HCT116 (cell line): Measurements from ENCODE around the gene ADAM30. TPM values are rescaled to one million over a fixed set of nuclear protein-coding genes. Genes with fewer than 3 reads are reported as not detected.

Source experiments
- ATAC-seq: fragments of 200-7000 bp; cut with Tn5 transposase; 2 replicates; pipeline ENCODE4 v1.9.1; 2020; ENCODE audit warnings: mild to moderate bottlenecking, moderate library complexity
- BruUV-seq: library from RNA; stranded (reverse); fragments of 400-500 nt; replicated peaks from 2 replicates; lab custom pipeline; 2021; lab: Mats Ljungman, UMichigan
- CTCF ChIA-PET: fragments of 300-600 bp; sonication (Branson Sonifier 250); formaldehyde crosslinking; loops from one replicate; lab custom pipeline; 2021; ENCODE audit warnings: antibody characterized with exemption; lab: Charles Lee
- POLR2A ChIA-PET: fragments of 300-600, 350-600 bp; sonication (Branson Sonifier 250); formaldehyde crosslinking; loops from one replicate; lab custom pipeline; 2021; ENCODE audit warnings: antibody characterized with exemption; lab: Charles Lee
- RAD21 ChIA-PET, 2 experiments: fragments of 300-600 bp; sonication (Branson Sonifier 250); formaldehyde crosslinking; loops; one replicate each; lab custom pipeline; 2023; ENCODE audit warnings: low total read pairs in 2 of 2; ENCODE audit not compliant: uncharacterized antibody in 2 of 2, unreplicated experiment in 2 of 2, low non-redundant PET in 1 of 2; lab: Charles Lee
- DNase-seq: peaks from one replicate; pipeline ENCODE4 v3.0.0-alpha.2; 2010; ENCODE audit warnings: low read depth, low spot score
- H2AFZ ChIP-seq: fragments of 200-600 bp; shearing (Covaris generic), sonication (generic); 2 replicates; pipeline ENCODE4 v1.6.1; 2017; ENCODE audit warnings: low read depth, mixed run types, mixed read lengths, antibody characterized with exemption, low read length; ENCODE audit not compliant: poor library complexity, severe bottlenecking
- H3K27ac ChIP-seq: 2 replicates; pipeline ENCODE4 v1.5.1; 2012; ENCODE audit warnings: low read depth, low read length
- H3K27me3 ChIP-seq: fragments of 200-600 bp; sonication (generic); 2 replicates; pipeline ENCODE4 v1.6.1; 2016; ENCODE audit warnings: mixed run types, low read length, mixed read lengths; ENCODE audit not compliant: insufficient read depth
- H3K36me3 ChIP-seq, 2 experiments: fragments of 200-500 bp in 1 of 2; fragments of 200-600 bp in 1 of 2; sonication (Bioruptor generic) in 1 of 2; sonication (generic) in 1 of 2; 2 replicates each; pipeline versions ENCODE4 v1.5.1 to v1.6.1; 2014 to 2016; ENCODE audit warnings: low read length in 2 of 2, inconsistent platforms in 1 of 2, mixed read lengths in 1 of 2, mixed run types in 1 of 2; ENCODE audit not compliant: insufficient read depth in 2 of 2, control insufficient read depth in 1 of 2
- H3K4me1 ChIP-seq, 2 experiments: fragments of 200-600 bp in 1 of 2; sonication (generic) in 1 of 2; 2 replicates each; pipeline versions ENCODE4 v1.5.1 to v1.6.1; 2012 to 2017; ENCODE audit warnings: low read length in 2 of 2, inconsistent platforms in 1 of 2, mild to moderate bottlenecking in 1 of 2, mixed read lengths in 1 of 2, mixed run types in 1 of 2, moderate library complexity in 1 of 2; ENCODE audit not compliant: insufficient read depth in 2 of 2, control insufficient read depth in 1 of 2
- H3K4me2 ChIP-seq: fragments of 200-600 bp; sonication (generic); 2 replicates; pipeline ENCODE4 v1.6.1; 2017; ENCODE audit warnings: mixed run types, low read length, mixed read lengths
- H3K4me3 ChIP-seq, 2 experiments: fragments of 200-600 bp in 1 of 2; sonication (generic) in 1 of 2; replicated peaks in 1 of 2; 2 replicates each; pipeline ENCODE4 v1.5.1; 2011 to 2016; ENCODE audit warnings: low read length in 2 of 2, control low read depth in 1 of 2, low read depth in 1 of 2, mild to moderate bottlenecking in 1 of 2, mixed read lengths in 1 of 2, mixed run types in 1 of 2
- H3K79me2 ChIP-seq: fragments of 200-600 bp; sonication (generic); 2 replicates; pipeline ENCODE4 v1.6.1; 2017; ENCODE audit warnings: mild to moderate bottlenecking, mixed run types, low read length, moderate library complexity, mixed read lengths; ENCODE audit not compliant: insufficient read depth
- H3K9ac ChIP-seq: fragments of 200-600 bp; sonication (generic); 2 replicates; pipeline ENCODE4 v1.6.1; 2016; ENCODE audit warnings: low read length, mixed read lengths
- H3K9me2 ChIP-seq: fragments of 200-600 bp; sonication (generic), shearing (Covaris generic); 2 replicates; pipeline ENCODE4 v1.6.1; 2017; ENCODE audit warnings: mixed run types, mild to moderate bottlenecking, moderate library complexity; ENCODE audit not compliant: insufficient read depth
- H3K9me3 ChIP-seq, 2 experiments: fragments of 200-500 bp in 1 of 2; fragments of 200-600 bp in 1 of 2; sonication (Bioruptor generic) in 1 of 2; sonication (generic) in 1 of 2; 2 replicates each; pipeline ENCODE4 v1.6.1; 2014 to 2017; ENCODE audit warnings: low read length in 2 of 2, mixed read lengths in 2 of 2, inconsistent platforms in 1 of 2, low read depth in 1 of 2, mild to moderate bottlenecking in 1 of 2, mixed run types in 1 of 2, moderate library complexity in 1 of 2; ENCODE audit not compliant: control insufficient read depth in 1 of 2, insufficient read depth in 1 of 2
- H4K20me1 ChIP-seq: fragments of 200-600 bp; sonication (generic), shearing (Covaris generic); 2 replicates; pipeline ENCODE4 v1.6.1; 2017; ENCODE audit warnings: mixed run types, mild to moderate bottlenecking, moderate library complexity; ENCODE audit not compliant: insufficient read depth
- CBX3 ChIP-seq: IDR thresholded peaks from 2 replicates; pipeline ENCODE4 v1.6.1; 2012; ENCODE audit warnings: low read depth
- CEBPB ChIP-seq: IDR thresholded peaks from 2 replicates; pipeline ENCODE4 v1.6.1; 2012; ENCODE audit warnings: low read depth
- EZH2phosphoT487 ChIP-seq: fragments of 200-600 bp; IDR thresholded peaks from 2 replicates; pipeline ENCODE4 v1.6.1; 2018; ENCODE audit warnings: antibody characterized with exemption, borderline replicate concordance
- FOSL1 ChIP-seq: IDR thresholded peaks from 2 replicates; pipeline ENCODE4 v1.6.1; 2012; ENCODE audit warnings: low read depth
- POLR2A ChIP-seq: IDR thresholded peaks from 2 replicates; pipeline ENCODE4 v1.7.0; 2011; ENCODE audit warnings: borderline replicate concordance; ENCODE audit not compliant: insufficient read depth, insufficient read length; ENCODE audit errors: extremely low read depth
- RAD21 ChIP-seq: IDR thresholded peaks from 2 replicates; pipeline ENCODE4 v1.6.1; 2012; ENCODE audit warnings: low read depth, mild to moderate bottlenecking
- SIN3A ChIP-seq: IDR thresholded peaks from 2 replicates; pipeline ENCODE4 v1.6.1; 2012; ENCODE audit warnings: low read depth
- SP1 ChIP-seq: IDR thresholded peaks from 2 replicates; pipeline ENCODE4 v1.6.1; 2012; ENCODE audit warnings: low read depth
- TCF7L2 ChIP-seq: IDR thresholded peaks from 2 replicates; pipeline ENCODE4 v1.7.0; 2011; ENCODE audit warnings: borderline replicate concordance, inconsistent platforms; ENCODE audit not compliant: insufficient read depth, insufficient read length; ENCODE audit errors: extremely low read depth
- YY1 ChIP-seq: IDR thresholded peaks from 2 replicates; pipeline ENCODE4 v1.6.1; 2011; ENCODE audit warnings: low read length, low read depth, moderate library complexity, mild to moderate bottlenecking; ENCODE audit not compliant: insufficient replicate concordance; ENCODE audit errors: extremely low read depth
- ZFX ChIP-seq: fragments of 450-650 bp; IDR thresholded peaks from 2 replicates; pipeline ENCODE4 v1.6.1; 2017
- intact Hi-C: fragments of 100-400 bp; cut with micrococcal nuclease; formaldehyde crosslinking; loops from 2 replicates; pipeline ENCODE4 v1.10.0; 2022
- total RNA-seq: library from RNA; stranded (reverse); gene quantifications from one replicate; pipeline ENCODE4 v1.2.1, GENCODE V29; 2021; ENCODE audit not compliant: unreplicated experiment
- TF ChIP-seq, protein P1 (sequence below): IDR thresholded peaks from 2 replicates; pipeline ENCODE4 v1.6.1; 2011; ENCODE audit warnings: mild to moderate bottlenecking, low read length, moderate library complexity; ENCODE audit not compliant: insufficient replicate concordance; ENCODE audit errors: extremely low read depth
- TF ChIP-seq, protein P2 (sequence below): IDR thresholded peaks from 2 replicates; pipeline ENCODE4 v1.6.1; 2012
- TF ChIP-seq, protein P3 (sequence below), 3 experiments: fragments of 200-600 bp in 1 of 3; sonication (generic) in 1 of 3; IDR thresholded peaks in 2 of 3; conservative IDR thresholded peaks in 1 of 3; 2 replicates each; pipeline ENCODE4 v1.5.1; 2012 to 2017; ENCODE audit warnings: low read depth in 2 of 3, low read length in 2 of 3, antibody characterized with exemption in 1 of 3, borderline replicate concordance in 1 of 3, control low read depth in 1 of 3, mild to moderate bottlenecking in 1 of 3, mixed read lengths in 1 of 3, mixed run types in 1 of 3, moderate library complexity in 1 of 3; ENCODE audit not compliant: insufficient read depth in 1 of 3

Gene ADAM30
- total RNA-seq, 1 experiment from 2014 or later: not detected

DNA sequence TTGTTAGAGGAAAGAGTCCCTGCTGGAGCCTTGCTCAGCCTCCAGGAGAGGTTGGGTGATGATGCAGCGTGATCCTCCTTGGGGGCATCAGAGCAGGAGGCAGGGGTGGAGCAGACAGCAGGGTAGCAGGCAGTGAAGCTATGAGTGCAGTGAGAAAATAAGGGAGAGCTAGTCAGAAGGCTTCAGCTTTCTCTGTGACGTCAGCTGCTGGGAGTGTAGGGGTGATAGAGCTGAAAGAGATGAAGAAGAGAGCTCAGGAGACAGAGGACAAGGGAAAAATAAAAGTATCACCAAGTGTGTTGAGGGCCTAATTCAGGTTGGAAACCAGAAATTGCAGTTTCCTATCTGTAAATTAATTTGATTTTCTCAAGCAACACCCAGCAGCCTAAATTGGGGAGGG, 2.2 kb upstream of the ADAM30 start (continued):
- TF ChIP-seq, protein P1, sequence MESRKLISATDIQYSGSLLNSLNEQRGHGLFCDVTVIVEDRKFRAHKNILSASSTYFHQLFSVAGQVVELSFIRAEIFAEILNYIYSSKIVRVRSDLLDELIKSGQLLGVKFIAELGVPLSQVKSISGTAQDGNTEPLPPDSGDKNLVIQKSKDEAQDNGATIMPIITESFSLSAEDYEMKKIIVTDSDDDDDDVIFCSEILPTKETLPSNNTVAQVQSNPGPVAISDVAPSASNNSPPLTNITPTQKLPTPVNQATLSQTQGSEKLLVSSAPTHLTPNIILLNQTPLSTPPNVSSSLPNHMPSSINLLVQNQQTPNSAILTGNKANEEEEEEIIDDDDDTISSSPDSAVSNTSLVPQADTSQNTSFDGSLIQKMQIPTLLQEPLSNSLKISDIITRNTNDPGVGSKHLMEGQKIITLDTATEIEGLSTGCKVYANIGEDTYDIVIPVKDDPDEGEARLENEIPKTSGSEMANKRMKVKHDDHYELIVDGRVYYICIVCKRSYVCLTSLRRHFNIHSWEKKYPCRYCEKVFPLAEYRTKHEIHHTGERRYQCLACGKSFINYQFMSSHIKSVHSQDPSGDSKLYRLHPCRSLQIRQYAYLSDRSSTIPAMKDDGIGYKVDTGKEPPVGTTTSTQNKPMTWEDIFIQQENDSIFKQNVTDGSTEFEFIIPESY: no peak
- TF ChIP-seq SP1 (no peak), SIN3A (no peak), EZH2phosphoT487 (no peak), CBX3 (no peak), RAD21 (no peak), CEBPB (no peak), POLR2A (no peak), YY1 (no peak), FOSL1 (no peak)
- TF ChIP-seq, protein P2, sequence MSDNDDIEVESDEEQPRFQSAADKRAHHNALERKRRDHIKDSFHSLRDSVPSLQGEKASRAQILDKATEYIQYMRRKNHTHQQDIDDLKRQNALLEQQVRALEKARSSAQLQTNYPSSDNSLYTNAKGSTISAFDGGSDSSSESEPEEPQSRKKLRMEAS: no peak

DNA sequence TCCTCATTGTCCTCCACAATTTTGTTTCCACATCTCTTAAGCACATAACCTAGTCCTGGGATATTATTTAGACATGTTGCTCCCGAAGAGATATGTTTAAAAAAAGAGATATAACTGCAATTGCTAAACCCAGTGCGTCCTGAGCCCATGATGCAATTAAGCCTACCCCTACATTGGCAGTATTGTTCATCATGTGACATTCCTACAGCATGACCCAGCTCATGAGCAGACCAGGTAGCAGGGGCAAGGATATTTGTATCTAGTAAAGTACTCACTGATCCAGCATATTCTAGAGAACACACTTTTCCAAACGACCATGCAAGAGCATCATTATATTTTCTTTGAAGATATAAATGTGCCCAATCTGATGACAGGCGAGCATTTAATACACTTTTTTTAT, 1.2 kb downstream of the ADAM30 start:
- ChIA-PET CTCF (no interaction called here), POLR2A (no interaction called here), RAD21 (no interaction called here)
- BruUV-seq: no TSS peak
- H4K20me1 ChIP-seq: no peaks in the 10 kb centered on the region
- H3K4me1 ChIP-seq: no peaks in the 10 kb centered on the region
- no peak overlapping the region for H3K4me2 ChIP-seq
- no peaks in the 10 kb centered on the region for H3K9me3 ChIP-seq
- ATAC-seq (no peak), DNase-seq (no peak)
- H3K36me3 ChIP-seq: no peaks in the 10 kb centered on the region
- no peak overlapping the region for H2AFZ ChIP-seq
- intact Hi-C loops: no loop called here
- no peaks in the 10 kb centered on the region for H3K79me2 ChIP-seq
- no peak overlapping the region for H3K4me3 ChIP-seq
- 0 out of 2 replicates have a peak, but pooled peaks cover 5% of the 10 kb centered on the region for H3K27me3 ChIP-seq
- no peaks in the 10 kb centered on the region for H3K9me2 ChIP-seq
- no peak overlapping the region for H3K27ac ChIP-seq
- no peak overlapping the region for H3K9ac ChIP-seq
- TF ChIP-seq CBX3 (no peak), TCF7L2 (no peak), SP1 (no peak), CEBPB (no peak), EZH2phosphoT487 (no peak), ZFX (no peak), RAD21 (no peak), YY1 (no peak), SIN3A (no peak)
- TF ChIP-seq, protein P1: no peak
- TF ChIP-seq, protein P3, sequence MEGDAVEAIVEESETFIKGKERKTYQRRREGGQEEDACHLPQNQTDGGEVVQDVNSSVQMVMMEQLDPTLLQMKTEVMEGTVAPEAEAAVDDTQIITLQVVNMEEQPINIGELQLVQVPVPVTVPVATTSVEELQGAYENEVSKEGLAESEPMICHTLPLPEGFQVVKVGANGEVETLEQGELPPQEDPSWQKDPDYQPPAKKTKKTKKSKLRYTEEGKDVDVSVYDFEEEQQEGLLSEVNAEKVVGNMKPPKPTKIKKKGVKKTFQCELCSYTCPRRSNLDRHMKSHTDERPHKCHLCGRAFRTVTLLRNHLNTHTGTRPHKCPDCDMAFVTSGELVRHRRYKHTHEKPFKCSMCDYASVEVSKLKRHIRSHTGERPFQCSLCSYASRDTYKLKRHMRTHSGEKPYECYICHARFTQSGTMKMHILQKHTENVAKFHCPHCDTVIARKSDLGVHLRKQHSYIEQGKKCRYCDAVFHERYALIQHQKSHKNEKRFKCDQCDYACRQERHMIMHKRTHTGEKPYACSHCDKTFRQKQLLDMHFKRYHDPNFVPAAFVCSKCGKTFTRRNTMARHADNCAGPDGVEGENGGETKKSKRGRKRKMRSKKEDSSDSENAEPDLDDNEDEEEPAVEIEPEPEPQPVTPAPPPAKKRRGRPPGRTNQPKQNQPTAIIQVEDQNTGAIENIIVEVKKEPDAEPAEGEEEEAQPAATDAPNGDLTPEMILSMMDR (IDR thresholded peaks at IDR 0.05 in 2 of 3, conservative IDR thresholded peaks at IDR 0.05 in 1 of 3; ENCODE audit: borderline replicate concordance in 1 of 3, insufficient read depth in 1 of 3, low read depth in 2 of 3, low read length in 2 of 3): no peak
